GM12878 (cell line): ENCODE results near the gene MCF2L2. TPM values are rescaled to one million over a fixed set of nuclear protein-coding genes. Genes with fewer than 3 reads are reported as not detected.

Experiments used
- ATAC-seq: fragments of 200-7000 bp; cut with Tn5 transposase; 3 replicates; pipeline ENCODE4 v1.9.1; 2020; ENCODE audit warnings: mild to moderate bottlenecking, moderate library complexity
- BruUV-seq: library from RNA; stranded (reverse); fragments of 400-500 nt; replicated peaks from 2 replicates; lab custom pipeline; 2021; lab: Mats Ljungman, UMichigan
- CTCF ChIA-PET: fragments of 300-600 bp; sonication (Branson Sonifier 250); formaldehyde crosslinking; extraction: SDS; loops from one replicate; lab custom pipeline; 2021; ENCODE audit warnings: inconsistent platforms; lab: Yijun Ruan, JAX
- POLR2A ChIA-PET: fragments of 350-600 bp; formaldehyde crosslinking; extraction: SDS; loops from one replicate; lab custom pipeline; 2021; ENCODE audit warnings: inconsistent platforms; lab: Charles Lee
- RAD21 ChIA-PET: fragments of 300-600 bp; sonication (Branson Sonifier 250); formaldehyde crosslinking; loops from one replicate; lab custom pipeline; 2023; ENCODE audit warnings: antibody characterized with exemption; ENCODE audit not compliant: unreplicated experiment; lab: Charles Lee
- SMC1A ChIA-PET: fragments of 300-600 bp; sonication (Branson Sonifier 250); formaldehyde crosslinking; loops from one replicate; lab custom pipeline; 2023; ENCODE audit not compliant: unreplicated experiment, uncharacterized antibody; lab: Charles Lee
- DNase-seq: peaks from one replicate; pipeline ENCODE4 v3.0.0-alpha.2; 2011; ENCODE audit warnings: low read depth, low spot score
- FAIRE-seq: peaks from 3 replicates; lab custom pipeline; 2011; peaks lifted over from hg19 to GRCh38; lab: Jason Lieb, UNC
- H2AFZ ChIP-seq: 2 replicates; pipeline ENCODE4 v1.6.0; 2011; ENCODE audit warnings: low read depth, low read length, control low read depth; ENCODE audit not compliant: control insufficient read depth
- H3K27ac ChIP-seq: 2 replicates; pipeline ENCODE4 v1.5.1; 2011; ENCODE audit warnings: control low read depth; ENCODE audit not compliant: control insufficient read depth, insufficient read depth
- H3K27me3 ChIP-seq, 2 experiments: replicated peaks in 1 of 2; 2 replicates each; pipeline versions ENCODE4 v1.6.0 to v1.6.1; 2011; ENCODE audit warnings: low read length in 1 of 2; ENCODE audit not compliant: control insufficient read depth in 2 of 2, insufficient read depth in 2 of 2
- H3K36me3 ChIP-seq, 2 experiments: 2 replicates each; pipeline ENCODE4 v1.5.1; 2011; ENCODE audit warnings: low read length in 1 of 2; ENCODE audit not compliant: control insufficient read depth in 2 of 2, insufficient read depth in 2 of 2
- H3K4me1 ChIP-seq: 2 replicates; pipeline ENCODE4 v1.6.1; 2011; ENCODE audit warnings: mild to moderate bottlenecking, low read length, moderate library complexity, mixed read lengths; ENCODE audit not compliant: control insufficient read depth, insufficient read depth
- H3K4me2 ChIP-seq: 2 replicates; pipeline ENCODE4 v1.6.0; 2011; ENCODE audit warnings: control low read depth; ENCODE audit not compliant: control insufficient read depth, insufficient read depth
- H3K4me3 ChIP-seq: fragments of 200-600 bp; sonication (generic); 2 replicates; pipeline ENCODE4 v1.5.1; 2016
- H3K79me2 ChIP-seq: 2 replicates; pipeline ENCODE4 v1.6.0; 2011; ENCODE audit warnings: low read length; ENCODE audit not compliant: control insufficient read depth, insufficient read depth
- H3K9ac ChIP-seq: 2 replicates; pipeline ENCODE4 v1.8.0; 2011; ENCODE audit warnings: low read length, control low read depth, mixed read lengths; ENCODE audit not compliant: control insufficient read depth, insufficient read depth
- H3K9me3 ChIP-seq: replicated peaks from 3 replicates; pipeline ENCODE4 v1.5.1; 2011; ENCODE audit warnings: mild to moderate bottlenecking, low read length; ENCODE audit not compliant: control insufficient read depth, insufficient read depth
- H4K20me1 ChIP-seq: 2 replicates; pipeline ENCODE4 v1.6.0; 2011; ENCODE audit not compliant: control insufficient read depth, insufficient read depth
- ATF7 ChIP-seq: fragments of 450-650 bp; IDR thresholded peaks from 2 replicates; pipeline ENCODE4 v1.6.1; 2016; ENCODE audit warnings: low read depth, mild to moderate bottlenecking
- BCL11A ChIP-seq: IDR thresholded peaks from 2 replicates; pipeline ENCODE4 v1.6.1; 2011; ENCODE audit warnings: low read depth, low read length
- IKZF1 ChIP-seq: fragments of 450-650 bp; conservative IDR thresholded peaks from 2 replicates; pipeline ENCODE4 v1.6.1; 2017; ENCODE audit warnings: antibody characterized with exemption, mild to moderate bottlenecking
- MTA3 ChIP-seq: IDR thresholded peaks from 2 replicates; pipeline ENCODE4 v1.6.1; 2012; ENCODE audit warnings: low read length, inconsistent platforms, borderline replicate concordance
- MXI1 ChIP-seq: fragments of 150-350 bp; IDR thresholded peaks from 2 replicates; pipeline ENCODE4 v1.6.1; 2011; ENCODE audit warnings: low read depth, mild to moderate bottlenecking, inconsistent platforms, low read length, improper control_type of control experiment
- MYC ChIP-seq: IDR thresholded peaks from 2 replicates; pipeline ENCODE4 v1.6.1; 2011; ENCODE audit warnings: mild to moderate bottlenecking, low read length, moderate library complexity, inconsistent platforms; ENCODE audit not compliant: insufficient read depth, insufficient replicate concordance, insufficient read length, severe bottlenecking
- PAX8 ChIP-seq: fragments of 450-650 bp; IDR thresholded peaks from 2 replicates; pipeline ENCODE4 v1.6.1; 2017; ENCODE audit warnings: mild to moderate bottlenecking, moderate library complexity
- POLR2AphosphoS2 ChIP-seq: IDR thresholded peaks from 2 replicates; pipeline ENCODE4 v1.6.1; 2011; ENCODE audit warnings: low read depth, mild to moderate bottlenecking, low read length, improper control_type of control experiment, moderate library complexity
- POU2F2 ChIP-seq: IDR thresholded peaks from 3 replicates; pipeline ENCODE4 v1.6.1; 2011; ENCODE audit warnings: low read depth, mild to moderate bottlenecking, low read length, borderline replicate concordance
- RELA ChIP-seq: fragments of 450-650 bp; IDR thresholded peaks from 2 replicates; pipeline ENCODE4 v1.8.0; 2014; ENCODE audit warnings: borderline replicate concordance; ENCODE audit not compliant: partially characterized antibody
- ZNF24 ChIP-seq: fragments of 450-650 bp; IDR thresholded peaks from 2 replicates; pipeline ENCODE4 v1.6.1; 2017; ENCODE audit warnings: antibody characterized with exemption, mild to moderate bottlenecking
- WGBS: methylation state at CpG from one replicate; pipeline ENCODE4 v1.1.6; 2016; ENCODE audit warnings: low lambda C conversion rate; ENCODE audit not compliant: insufficient replicate concordance, insufficient coverage; ENCODE audit errors: missing lambda C conversion rate; 5-methylcytosine and 5-hydroxymethylcytosine counted together
- in situ Hi-C: fragments of 300-500 bp; cut with MboI; formaldehyde crosslinking; loops from 9 replicates; pipeline ENCODE4 v1.14.3; 2018; ENCODE audit warnings: mixed read lengths
- intact Hi-C: fragments of 100-400 bp; cut with micrococcal nuclease; formaldehyde crosslinking; loops from one replicate; pipeline ENCODE4 v1.14.2; 2022; ENCODE audit not compliant: unreplicated experiment
- polyA plus RNA-seq, 11 experiments: library from polyadenylated mRNA; depleted of rRNA in 4 of 11; unstranded in 6 of 11; stranded (reverse) in 5 of 11; fragments of >200 nt; fragmentation: Nextera tagmentation in 4 of 11; fragmentation: Illumina TruSeq in 1 of 11; extraction: Ambion mirVana in 4 of 11; extraction: Trizol in 1 of 11; gene quantifications; 1 replicate in 1 of 11; 2 replicates in 10 of 11; pipeline versions ENCODE4 v1.2.1 to v1.2.3, GENCODE V29; 2011 to 2016; ENCODE audit warnings: inconsistent platforms in 2 of 11, missing spikeins in 2 of 11, low read depth in 1 of 11
- total RNA-seq, 4 experiments: library from RNA; depleted of rRNA in 3 of 4; stranded (reverse); fragments of >200 nt in 3 of 4; fragmentation: Illumina TruSeq in 1 of 4; extraction: Trizol in 1 of 4; gene quantifications; 2 replicates each; pipeline versions ENCODE4 v1.2.1 to v1.2.3, GENCODE V29; 2013 to 2021
- TF ChIP-seq, protein P1 (sequence below): IDR thresholded peaks from 2 replicates; pipeline ENCODE4 v1.6.1; 2011; ENCODE audit warnings: borderline replicate concordance, low read depth, mild to moderate bottlenecking, moderate library complexity, low read length; ENCODE audit not compliant: insufficient read depth, poor library complexity, severe bottlenecking

The MCF2L2 gene
- total and polyA plus RNA-seq, 10 of the 15 experiments (the other 5 are each of a cell fraction or from before 2014, with no cell fraction given): 0.37 to 2.8 (median 1.4) TPM

DNA sequence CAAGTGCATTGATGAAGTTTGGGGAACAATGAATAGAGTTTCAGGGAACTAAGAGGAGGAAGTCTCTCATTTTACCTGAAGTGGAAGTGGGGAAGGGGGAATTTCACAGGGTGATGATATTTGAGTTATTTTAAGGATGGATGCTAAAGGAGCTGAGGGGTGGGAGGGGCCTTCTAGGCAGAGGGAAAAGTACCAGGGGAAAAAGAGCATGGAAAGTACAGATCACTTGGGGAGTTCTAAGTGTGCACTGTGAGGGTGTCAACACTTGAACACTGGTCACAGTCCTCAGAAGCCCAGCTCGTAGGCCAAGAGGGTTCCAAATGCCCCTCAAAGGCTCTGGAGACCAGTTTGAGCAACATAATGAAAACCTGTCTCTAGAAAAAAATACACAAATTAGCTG is 284.1 kb downstream of the MCF2L2 start:
- no peak for TF ChIP-seq ZNF24
- TF ChIP-seq BCL11A: no peak
- TF ChIP-seq POLR2AphosphoS2: no peak
- TF ChIP-seq IKZF1: no peak
- TF ChIP-seq MTA3: no peak
- TF ChIP-seq, protein P1, sequence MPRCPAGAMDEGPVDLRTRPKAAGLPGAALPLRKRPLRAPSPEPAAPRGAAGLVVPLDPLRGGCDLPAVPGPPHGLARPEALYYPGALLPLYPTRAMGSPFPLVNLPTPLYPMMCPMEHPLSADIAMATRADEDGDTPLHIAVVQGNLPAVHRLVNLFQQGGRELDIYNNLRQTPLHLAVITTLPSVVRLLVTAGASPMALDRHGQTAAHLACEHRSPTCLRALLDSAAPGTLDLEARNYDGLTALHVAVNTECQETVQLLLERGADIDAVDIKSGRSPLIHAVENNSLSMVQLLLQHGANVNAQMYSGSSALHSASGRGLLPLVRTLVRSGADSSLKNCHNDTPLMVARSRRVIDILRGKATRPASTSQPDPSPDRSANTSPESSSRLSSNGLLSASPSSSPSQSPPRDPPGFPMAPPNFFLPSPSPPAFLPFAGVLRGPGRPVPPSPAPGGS: no peak
- no peak for TF ChIP-seq ATF7
- no peak for TF ChIP-seq POU2F2
- TF ChIP-seq PAX8: no peak
- TF ChIP-seq MYC: no peak
- no peak for TF ChIP-seq MXI1
- no peak for TF ChIP-seq RELA
- Histone ChIP-seq H3K4me1 (peaks cover 2% of the 10 kb centered on the region), H3K4me3 (no peak overlapping the region), H3K27ac (no peak overlapping the region), H3K79me2 (no peaks in the 10 kb centered on the region), H4K20me1 (no peaks in the 10 kb centered on the region), H3K9me3 (peaks cover 8% of the 10 kb centered on the region; the same call in 2 of the 3 replicates), H3K9ac (no peak overlapping the region), H2AFZ (no peak overlapping the region), H3K4me2 (no peak overlapping the region), H3K36me3 (peaks cover 0 to 9% of the 10 kb centered on the region in 2 experiments; a peak in 3 of 4 replicates), H3K27me3 (no peaks in the 10 kb centered on the region)
- SMC1A ChIA-PET: interaction anchor here (1.4 kb wide), 1 partner anchor 8 kb away, joined by 3 read pairs; no protein-coding TSS in a partner anchor
- intact Hi-C loops (no loop called here), in situ Hi-C loops (no loop called here)
- ATAC-seq (no peak), FAIRE-seq (no peak), DNase-seq (no peak)
- POLR2A ChIA-PET: no interaction called here
- CTCF ChIA-PET: interaction anchor here (2.3 to 2.8 kb wide), 2 partner anchors 20 to 22 kb away, joined by 5 to 8 read pairs; no protein-coding TSS in a partner anchor
- no TSS peak for BruUV-seq
- RAD21 ChIA-PET: no interaction called here
- WGBS: 96% methylated on average over 1 of the region's 1 CpG
